GM18861 (cell line): ENCODE data around the gene TMEM126B.
"Not testable (repeated sequence)": the region's sequence is repeated elsewhere in the genome, so short reads cannot be mapped to it uniquely, and the experiment has no call there.

Source experiments
- ATAC-seq: cut with Tn5 transposase; IDR thresholded peaks from one replicate; pipeline ENCODE4 v1.9.1; 2021; ENCODE audit not compliant: unreplicated experiment

Gene TMEM126B

DNA sequence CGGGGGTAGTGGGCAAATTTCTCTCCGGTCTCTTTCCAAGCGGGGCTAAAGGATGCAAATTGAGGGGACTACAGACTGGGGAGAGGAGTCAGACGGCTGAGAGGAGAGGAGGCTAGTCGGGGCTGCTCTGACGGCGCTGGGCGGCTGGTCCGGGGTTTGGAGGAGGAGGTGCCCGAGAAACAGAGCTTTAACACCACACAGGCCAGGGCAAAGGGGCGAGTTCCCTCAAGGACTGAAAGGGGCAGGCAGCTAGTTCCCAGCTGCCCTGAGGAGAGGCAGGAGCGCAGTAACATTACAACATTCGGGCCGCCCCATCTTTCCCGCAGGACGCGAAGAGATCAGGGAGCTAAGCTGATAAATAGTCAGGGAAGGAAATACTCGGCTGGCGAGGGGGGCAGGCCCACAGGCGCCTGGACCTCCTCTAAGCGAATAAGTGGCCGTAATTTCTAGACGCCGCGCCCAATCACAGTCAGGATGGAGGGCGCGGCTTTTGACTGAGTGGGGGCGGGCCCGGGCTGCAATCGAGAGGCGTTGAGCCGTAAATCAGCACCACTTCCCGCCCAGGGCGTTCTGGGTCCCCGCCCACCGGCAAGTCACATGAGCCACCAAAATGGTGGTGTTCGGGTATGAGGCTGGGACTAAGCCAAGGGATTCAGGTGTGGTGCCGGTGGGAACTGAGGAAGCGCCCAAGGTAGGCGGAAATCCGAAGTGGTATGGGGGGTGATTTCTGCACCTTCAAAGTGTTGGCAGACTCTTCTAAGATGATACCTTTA, at the start of gene TMEM126B:
Gene TMEM126B (plus strand): TSS at position 596 of the 773 bp plus-strand sequence. CDS start 15 bp downstream, at position 611.
- peak; percentile 98 for ATAC-seq

DNA sequence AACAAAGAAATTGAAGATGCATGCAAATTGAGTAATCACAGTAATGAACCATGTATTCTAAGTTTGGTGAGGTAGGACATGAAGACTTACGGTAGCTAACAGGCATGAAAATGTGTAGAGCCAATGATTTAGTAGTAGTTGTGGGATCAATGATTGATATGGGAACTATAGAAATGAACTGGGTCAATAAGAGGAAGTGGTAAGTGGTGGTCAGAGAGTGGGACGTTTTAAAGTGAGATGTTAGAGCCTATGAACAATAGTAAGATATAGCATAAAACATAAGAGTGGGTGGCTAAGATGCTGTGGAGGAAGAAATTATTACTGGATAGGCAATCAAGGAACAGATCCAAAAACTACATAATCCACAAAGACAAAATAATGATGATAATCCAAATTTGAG, 46.3 kb upstream of the TMEM126B start:
- no peak for ATAC-seq

DNA sequence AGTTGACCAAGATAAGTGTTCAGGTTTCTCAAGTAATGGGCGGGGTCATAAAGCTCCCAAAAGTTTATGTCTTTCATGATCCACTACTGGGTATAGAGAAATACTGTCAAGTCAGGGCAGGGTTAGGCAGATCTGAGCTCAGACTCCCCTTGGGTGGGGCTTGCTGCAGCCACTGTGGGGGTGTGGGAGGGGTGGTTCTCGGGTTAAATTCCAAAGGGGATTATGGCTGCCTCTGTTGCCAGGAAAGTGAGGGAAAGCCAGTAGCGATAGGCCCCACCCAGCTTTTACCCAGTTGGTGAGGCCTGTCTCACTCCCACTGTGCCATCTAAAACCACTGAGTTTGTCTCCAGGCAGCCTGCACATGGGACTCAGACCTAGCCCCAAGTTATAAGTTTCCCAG, 39.0 kb upstream of the TMEM126B start:
- ATAC-seq = no peak

DNA sequence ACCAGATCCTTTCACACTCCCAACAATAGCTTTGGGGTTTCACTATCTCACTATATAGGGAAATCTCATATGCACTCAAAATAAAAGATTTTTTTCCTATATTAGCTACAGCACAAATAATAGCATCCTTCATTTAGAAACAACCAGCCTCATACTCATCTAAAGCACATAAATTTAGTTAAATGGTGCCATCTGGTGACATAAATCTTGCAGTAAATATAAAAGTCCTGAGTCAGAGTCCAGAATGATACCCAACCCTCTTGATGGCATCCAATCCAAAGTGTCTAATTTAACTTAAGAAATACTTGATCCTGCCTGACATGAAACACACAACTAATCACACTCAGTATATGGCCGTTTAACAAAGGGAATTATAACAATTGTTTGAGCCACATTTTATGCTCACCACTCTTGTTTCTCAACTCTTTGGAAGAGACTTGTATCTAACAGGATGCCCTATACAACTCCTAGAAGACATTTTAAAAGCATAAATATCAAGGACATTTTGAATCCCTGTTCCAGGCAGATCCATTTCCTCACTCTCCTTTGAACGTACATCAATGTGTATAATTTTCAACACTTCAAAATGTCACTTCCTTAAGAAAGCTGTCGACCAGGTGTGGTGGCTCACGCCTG, 37.4 kb upstream of the TMEM126B start:
- peak; percentile 54 for ATAC-seq

DNA sequence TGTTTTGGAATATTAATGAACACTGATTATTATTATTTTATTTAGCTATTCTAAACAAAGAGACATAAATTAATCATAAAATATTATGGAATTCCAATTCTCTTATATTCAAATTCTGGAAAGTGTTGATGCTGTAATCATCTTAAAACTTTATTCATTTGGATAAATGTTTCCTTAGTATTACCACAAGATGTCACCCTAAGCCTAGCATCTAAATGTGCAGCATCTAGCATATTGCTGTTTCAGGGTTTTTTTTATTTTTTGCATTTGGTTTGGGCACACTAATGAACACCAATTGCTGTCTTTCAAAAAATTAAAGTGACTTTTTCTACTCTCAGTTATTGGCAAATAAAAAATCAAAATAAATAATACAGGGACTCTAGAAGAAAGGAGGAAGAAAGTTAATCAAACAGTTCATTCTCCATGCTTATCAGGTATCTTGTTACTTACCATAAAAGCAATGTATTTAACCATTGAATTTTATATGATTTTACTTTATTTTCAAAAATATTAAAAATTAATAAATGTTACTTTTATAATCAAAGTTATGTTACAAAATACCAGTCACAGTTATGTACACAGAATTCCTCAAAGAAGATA, 33.0 kb upstream of the TMEM126B start:
- no peak for ATAC-seq

DNA sequence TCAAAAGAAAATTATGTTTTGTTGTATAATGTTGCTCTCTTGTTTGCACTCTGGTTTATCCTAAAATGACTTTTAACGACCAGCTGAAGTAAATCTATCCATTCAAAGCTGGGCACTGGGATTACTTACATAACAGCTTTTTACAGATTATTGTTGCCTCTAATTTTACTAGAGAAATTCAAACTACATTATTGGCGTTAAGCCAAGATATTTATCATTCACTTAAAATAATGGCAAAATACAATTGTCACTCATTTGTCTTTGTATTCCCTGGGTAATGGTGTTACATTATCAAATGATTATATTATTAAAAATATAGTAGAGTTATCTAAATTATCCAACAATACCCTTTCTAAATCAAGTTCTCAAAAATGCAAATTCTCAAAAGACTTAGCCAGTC, 31.5 kb upstream of the TMEM126B start:
- no peak for ATAC-seq

DNA sequence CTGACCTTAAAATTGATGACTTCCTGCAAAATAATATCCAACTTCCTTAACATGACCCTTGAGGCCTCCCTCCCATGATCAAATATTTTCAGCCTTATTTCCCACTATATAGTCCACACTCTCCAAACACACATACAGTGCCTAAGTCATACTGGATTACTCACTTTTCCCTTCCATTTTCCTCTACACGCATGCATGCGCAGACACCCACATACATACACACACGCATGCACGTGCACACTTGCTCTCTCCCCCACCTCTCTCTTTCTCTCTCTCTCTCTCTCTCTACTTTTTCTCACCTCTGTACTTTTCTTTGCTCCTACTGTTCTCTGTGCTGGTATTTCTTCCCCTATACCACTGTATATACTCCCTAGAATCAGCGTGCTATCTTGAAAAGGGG, 29.3 kb upstream of the TMEM126B start:
- no peak for ATAC-seq

DNA sequence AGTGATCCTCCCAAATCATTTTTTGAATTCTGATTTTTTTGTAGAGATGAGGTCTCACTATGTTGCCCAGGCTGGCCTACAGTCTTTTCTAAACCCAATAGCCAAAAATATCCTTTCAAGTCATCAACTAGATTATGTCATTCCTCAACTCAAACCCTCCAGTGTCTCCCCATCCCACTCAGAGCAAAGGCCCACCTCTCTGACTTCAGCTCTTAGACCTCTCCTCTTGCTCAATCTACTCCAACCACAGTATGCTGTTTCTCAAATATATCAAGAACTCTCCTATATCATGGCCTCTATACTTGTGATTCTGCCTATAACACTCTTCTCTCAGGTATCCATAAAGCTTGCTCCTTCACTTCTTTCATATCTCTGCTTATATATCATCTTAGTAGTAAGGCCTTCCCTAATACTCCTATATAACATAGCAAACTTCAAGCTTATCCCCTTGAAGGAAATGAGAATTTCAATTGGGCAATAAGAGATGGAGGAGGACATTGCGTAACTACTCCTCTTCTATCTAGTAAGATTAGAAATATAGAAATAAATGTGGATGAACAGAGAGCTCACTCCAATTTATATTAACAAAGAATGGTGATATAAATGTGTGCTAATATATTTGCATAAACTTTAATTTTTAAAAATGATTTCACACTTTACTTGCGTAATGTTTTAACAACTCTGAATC, 25.7 kb upstream of the TMEM126B start:
- ATAC-seq = no peak

DNA sequence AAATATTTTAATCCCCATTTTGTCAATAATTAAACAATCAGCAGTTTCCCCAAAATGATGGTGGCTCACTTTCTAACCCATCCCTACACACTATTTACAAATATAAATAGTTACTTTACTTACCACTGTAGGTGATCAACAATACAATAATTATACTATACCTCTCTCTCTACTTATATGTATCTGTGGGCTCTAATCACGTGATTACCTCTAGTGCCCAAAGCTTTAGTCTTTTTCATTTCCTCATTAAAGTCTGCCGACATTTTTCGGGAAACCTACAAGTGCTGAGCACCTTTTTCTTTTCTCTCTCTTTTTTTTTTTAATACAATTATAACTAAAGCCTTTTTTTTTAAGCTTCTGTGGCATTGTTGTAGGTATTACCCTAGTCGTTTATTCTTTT, 25.2 kb upstream of the TMEM126B start:
- ATAC-seq = no peak

DNA sequence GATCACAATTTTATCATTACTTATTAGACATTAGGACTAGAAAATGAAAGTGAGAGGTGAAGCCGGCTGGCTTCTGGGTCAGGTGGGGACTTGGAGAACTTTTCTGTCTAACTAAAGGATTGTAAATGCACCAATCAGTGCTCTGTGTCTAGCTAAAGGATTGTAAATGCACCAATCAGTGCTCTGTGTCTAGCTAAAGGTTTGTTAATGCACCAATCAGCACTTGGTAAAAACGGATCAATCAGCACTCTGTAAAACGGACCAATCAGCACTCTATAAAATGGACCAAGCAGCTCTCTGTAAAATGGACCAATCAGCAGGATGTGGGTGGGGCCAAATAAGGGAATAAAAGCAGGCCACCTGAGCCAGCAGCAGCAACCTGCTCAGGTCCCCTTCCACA, 22.2 kb upstream of the TMEM126B start:
- ATAC-seq = not testable (repeated sequence)

DNA sequence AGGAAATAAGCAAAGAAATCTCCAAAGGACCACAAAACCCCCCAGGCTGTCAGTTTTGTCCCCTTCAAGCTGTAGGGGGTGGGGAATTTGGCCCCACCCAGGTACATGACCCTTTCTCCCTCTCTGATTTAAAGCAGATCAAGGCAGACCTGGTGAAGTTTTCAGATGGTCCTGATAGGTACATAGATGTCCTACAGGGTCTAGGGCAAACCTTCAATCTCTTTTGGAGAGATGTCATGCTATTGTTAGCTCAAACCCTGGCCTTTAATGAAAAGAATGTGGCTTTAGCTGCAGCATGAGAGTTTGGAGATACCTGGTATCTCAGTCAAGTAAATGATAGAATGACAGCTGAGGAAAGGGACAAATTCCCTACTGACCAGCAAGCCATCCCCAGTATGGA, 19.8 kb upstream of the TMEM126B start:
- ATAC-seq = not testable (repeated sequence)

DNA sequence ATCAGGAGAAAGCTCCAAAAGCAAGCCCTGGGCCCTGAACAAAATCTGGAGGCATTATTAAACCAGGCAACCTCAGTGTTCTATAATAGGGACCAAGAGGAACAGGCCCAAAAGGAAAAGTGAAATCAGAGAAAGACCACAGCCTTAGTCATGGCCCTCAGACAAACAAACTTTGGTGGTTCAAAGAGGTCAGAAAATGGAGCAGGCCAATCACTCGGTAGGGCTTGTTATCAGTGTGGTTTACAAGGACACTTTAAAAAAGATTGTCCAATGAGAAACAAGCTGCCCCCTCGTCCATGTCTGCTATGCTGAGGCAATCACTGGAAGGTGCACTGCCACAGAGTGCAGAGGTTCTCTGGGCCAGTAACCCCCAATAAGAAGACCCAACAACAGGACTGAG, 19.1 kb upstream of the TMEM126B start:
- ATAC-seq = not testable (repeated sequence)

DNA sequence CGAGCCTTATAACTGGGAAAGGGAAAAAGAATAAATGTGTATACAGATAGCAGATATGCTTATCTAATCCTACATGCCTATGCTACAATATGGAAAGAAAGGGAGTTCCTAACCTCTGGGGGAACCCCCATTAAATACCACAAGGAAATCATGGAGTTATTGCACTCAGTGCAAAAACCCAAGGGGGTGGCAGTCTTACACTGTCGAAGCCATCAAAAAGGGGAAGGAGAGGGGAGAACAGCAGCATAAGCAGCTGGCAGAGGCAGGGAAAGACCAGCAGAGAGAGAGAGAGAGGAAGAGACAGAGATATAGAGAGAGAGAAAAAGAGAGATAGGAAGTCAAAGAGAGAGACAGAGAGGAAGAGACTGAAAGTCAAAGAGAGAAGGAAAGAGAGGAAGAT, 16.8 kb upstream of the TMEM126B start:
- ATAC-seq = not testable (repeated sequence)

DNA sequence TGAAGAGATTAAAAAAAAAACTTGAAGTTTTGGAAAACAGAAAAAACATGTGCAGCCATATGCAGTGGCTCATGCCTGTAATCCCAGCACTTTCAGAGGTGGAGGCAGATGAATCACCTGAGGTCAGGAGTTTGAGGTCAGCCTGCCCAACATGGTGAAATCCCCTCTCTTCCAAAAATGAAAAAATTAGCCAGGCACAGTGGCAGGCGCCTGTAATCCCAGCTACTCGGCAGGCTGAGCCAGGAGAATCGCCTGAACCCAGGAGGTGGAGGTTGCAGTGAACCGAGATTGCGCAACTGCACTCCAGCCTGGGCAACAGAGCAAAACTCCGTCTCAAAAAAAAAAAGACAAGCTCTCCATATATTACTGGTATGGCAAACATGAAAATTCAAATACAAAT, 8.9 kb upstream of the TMEM126B start:
- ATAC-seq = no peak

DNA sequence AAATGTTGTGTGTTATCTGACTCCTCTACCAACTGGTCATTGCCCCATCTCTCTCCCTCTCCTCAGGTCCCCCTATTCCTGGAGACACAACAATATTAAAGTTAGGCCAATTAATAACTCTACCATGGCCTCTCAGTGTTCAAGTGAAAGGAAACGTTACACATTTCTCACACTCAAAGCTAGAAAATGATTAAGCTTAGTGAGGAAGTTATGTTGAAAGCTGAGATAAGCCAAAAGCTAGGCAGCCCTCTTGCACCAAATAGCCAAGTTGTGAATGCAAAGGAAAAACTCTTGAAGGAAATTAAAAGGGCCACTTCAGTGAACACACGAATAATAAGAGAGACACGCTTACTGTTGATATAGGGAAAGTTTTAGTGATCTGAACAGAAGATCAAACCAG, 8.1 kb upstream of the TMEM126B start:
- no peak for ATAC-seq

DNA sequence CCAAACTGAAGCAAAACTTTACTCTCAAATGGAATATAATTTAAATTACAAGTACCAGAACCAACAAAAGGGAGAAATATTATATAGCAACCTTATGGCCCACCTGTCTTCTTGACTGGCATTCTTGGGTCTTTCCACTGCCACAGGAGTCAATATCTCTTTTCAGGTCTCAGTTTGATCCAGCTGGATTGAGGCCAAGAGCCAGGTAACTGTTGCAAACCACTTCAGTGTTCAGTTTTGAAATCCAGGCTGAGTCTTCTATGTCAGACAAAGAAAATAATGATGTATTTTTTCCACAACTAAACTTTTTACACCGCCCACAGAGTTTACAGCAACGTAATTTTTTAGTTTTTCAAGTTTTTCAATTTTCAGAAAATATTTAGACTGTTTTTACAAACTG, 1.9 kb upstream of the TMEM126B start:
- no peak for ATAC-seq

DNA sequence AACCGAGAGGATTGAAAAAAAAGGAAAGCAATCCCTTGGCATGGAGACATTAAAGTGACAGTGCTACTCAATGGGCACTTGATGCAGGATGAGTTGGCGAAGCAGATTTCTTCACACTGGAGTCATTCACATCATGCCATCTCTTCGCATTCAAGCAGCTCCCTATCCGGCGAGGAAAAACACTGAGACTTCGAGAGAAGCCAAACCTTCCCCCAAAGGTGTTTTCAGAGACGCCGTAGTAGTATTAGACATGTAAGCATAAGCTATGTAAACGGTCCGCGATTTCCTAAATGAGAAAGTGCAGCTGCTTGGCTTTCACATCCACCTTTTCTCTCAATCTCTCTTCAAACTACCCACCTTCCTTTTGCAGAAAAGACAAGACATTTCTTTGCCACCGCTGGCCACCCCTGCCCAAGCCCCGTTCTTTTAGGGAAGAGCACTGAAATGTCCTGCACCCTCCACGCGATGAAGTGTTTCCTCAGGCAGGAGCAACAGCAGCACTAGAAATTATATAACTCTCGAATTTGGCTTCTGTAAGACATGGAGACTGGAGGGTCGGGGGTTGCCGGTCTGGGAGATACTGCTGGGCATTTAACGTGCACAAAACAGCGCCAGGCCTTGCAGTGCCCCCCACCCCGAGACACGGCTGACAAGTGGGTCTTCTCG, 928 bp upstream of the TMEM126B start, which contains the start of gene DLG2:
Gene DLG2 (minus strand): TSS at position 13 of the 666 bp plus-strand sequence.
- no peak for ATAC-seq

DNA sequence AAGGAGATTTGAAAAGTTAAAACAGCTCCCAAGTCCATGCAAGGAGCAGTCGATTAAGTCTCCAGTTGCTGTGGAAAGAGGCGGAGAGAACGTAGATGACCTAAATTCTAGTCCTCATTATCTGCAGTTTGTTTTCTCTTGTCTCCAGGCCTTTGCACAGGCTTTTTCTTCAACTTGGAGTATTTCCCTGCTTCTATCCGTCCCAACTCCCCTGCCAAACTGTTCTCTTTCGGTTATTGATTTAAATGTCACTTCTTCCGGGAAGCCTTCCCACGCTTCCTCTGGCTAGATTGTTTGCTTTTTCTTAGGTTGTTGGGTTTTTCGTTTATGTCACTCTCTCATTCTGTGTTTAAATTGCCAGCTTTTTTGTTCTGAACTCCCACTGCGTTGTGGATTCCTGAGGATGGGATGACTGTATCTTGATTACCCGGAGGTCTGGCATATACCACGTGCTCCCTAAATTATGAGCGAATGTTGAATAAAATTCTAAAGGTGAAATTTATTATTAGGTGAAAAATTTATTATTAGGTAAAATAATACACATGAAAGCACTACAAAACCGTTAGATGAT, 463 bp downstream of the TMEM126B start:
- no peak for ATAC-seq

DNA sequence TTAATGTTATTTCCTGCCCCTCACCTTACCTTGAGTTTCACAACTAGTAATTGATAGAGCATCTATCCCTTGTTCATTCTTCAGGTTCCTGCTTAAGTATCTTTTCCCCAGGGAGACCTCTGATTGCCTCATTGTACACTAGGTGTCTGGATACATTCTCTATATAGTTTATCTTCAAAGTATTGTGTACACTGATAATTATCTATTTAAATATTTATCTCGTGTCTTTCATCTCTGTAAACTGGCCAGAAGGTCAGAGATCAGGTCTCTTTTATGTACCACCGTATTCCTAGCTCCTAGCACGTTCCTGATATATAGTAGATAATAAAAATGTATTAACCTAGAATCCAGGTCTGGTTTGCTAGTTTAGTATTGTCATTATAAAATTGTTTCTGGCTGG, 6.4 kb downstream of the TMEM126B start:
- ATAC-seq = no peak

DNA sequence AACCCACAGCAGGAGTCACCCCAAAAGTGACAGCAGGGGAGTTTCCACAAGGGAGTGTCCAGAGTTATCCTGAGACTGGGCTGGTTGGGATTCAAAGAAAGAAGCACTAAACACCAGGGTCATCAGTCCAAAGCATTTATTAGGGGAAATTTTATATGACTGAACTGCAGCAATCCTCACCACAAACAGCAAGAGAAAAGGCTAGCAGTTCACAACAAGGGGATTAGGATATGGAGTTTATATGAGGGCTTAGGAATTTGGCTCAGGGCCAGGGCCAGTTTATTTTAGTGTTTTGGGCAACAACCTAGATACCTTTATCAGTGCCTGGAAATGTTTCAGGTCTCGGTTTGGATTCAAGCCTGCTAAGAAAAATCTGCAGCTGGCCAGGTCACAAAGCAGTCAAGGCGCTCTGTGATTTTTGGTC, 14.8 kb downstream of the TMEM126B start:
- ATAC-seq = no peak

DNA sequence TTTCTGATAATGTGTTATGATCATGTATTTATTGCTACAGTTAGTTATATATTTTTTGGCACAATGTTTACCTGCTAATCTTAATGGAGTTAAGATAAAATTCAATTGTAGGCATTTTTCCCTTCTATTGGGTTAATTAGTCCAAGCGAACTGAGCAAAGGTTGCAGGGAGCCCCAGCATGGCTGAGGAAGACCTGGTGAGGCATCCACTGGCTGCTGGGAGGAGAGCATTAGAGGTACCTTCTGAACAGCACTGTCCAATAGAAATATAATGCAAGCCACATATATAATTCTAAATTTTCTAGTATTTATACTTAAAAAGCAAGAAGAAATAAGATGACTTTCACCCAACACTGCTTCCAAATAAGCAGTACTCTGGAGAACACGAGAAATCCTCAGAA, 18.7 kb downstream of the TMEM126B start:
- ATAC-seq = peak; percentile 2
